ENCODE data around the gene MLC1.

The MLC1 gene

GRCh38 chr22:50030297-50031188, 54.7 kb downstream of the MLC1 start:
- DNase-seq (ENCODE audit: low read depth), result peak; percentile 59
- TF ChIP-seq, protein P1, sequence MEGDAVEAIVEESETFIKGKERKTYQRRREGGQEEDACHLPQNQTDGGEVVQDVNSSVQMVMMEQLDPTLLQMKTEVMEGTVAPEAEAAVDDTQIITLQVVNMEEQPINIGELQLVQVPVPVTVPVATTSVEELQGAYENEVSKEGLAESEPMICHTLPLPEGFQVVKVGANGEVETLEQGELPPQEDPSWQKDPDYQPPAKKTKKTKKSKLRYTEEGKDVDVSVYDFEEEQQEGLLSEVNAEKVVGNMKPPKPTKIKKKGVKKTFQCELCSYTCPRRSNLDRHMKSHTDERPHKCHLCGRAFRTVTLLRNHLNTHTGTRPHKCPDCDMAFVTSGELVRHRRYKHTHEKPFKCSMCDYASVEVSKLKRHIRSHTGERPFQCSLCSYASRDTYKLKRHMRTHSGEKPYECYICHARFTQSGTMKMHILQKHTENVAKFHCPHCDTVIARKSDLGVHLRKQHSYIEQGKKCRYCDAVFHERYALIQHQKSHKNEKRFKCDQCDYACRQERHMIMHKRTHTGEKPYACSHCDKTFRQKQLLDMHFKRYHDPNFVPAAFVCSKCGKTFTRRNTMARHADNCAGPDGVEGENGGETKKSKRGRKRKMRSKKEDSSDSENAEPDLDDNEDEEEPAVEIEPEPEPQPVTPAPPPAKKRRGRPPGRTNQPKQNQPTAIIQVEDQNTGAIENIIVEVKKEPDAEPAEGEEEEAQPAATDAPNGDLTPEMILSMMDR (IDR thresholded peaks at IDR 0.05; ENCODE audit: low read length, missing control alignments), result peak; percentile 69
- no peak overlapping the region for H3K4me3 ChIP-seq (replicated peaks; ENCODE audit: low read depth, low read length)

- H3K4me3 ChIP-seq (replicated peaks; ENCODE audit: low read depth, low read length), result no peak overlapping the region
- DNase-seq (ENCODE audit: low read depth), result no peak
- TF ChIP-seq, protein P1 (IDR thresholded peaks at IDR 0.05; ENCODE audit: low read length, missing control alignments), result no peak
Measured at GRCh38 chr22:50027639-50028537, 57.3 kb downstream of the MLC1 start.

DNA sequence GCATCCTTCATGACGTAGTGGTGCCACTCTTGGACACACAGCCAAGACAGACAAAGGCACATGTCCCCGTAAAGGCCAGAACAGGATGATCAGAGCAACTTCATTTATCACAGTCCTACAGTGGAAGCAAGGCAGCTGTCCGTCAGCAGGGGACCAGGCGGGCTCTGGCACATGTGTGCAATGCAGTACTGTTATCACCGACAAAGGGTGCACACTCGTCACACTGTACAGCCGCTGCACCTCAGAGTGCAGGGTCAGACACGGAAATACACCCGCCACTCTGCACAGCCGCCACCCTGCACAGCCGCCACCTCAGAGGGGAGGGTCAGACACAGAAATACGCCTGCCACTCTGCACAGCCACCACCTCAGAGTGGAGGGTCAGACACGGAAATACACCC, 59.2 kb downstream of the MLC1 start:
- TF ChIP-seq, protein P1 (IDR thresholded peaks at IDR 0.05; ENCODE audit: low read length, missing control alignments), result no peak
- H3K4me3 ChIP-seq (replicated peaks; ENCODE audit: low read depth, low read length), result no peak overlapping the region
- DNase-seq (ENCODE audit: low read depth), result no peak

DNA sequence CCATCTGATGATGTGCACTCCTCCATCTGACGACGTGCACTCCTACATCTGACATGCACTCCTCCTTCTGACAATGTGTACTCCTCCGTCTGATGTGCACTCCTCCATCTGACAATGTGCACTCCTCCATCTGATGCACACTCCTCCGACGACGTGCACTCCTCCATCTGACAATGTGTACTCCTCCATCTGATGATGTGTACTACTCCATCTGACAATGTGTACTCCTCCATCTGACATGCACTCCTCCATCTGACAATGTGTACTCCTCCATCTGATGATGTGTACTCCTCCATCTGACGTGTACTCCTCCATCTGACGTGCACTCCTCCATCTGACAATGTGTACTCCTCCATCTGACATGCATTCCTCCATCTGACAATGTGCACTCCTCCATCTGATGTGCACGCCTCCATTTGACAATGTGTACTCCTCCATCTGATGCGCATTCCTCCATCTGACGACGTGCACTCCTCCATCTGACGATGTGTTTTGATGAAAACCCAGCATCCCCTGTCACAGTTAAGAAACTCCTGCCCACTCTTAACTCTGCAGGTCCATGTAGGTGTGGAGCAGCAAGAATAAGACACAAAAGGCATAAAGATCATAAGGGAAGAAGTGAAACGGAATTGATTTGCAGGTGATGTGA, 62.9 kb downstream of the MLC1 start:
- TF ChIP-seq, protein P1 (IDR thresholded peaks at IDR 0.05; ENCODE audit: low read length, missing control alignments), result no peak

DNA sequence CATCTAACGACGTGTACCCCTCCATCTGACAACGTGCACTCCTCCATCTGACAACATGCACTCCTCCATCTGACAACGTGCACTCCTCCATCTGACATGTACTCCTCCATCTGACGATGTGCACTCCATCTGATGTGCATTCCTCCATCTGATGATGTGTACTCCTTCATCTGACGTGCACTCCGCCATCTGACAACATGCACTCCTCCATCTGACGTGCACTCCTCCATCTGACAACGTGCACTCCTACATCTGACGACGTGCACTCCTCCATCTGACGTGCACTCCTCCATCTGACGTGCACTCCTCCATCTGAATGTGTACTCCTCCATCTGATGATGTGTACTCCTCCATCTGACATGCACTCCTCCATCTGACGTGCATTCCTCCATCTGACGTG, 64.6 kb downstream of the MLC1 start:
- no peak for DNase-seq (ENCODE audit: low read depth)
- no peak overlapping the region for H3K4me3 ChIP-seq (replicated peaks; ENCODE audit: low read depth, low read length)
- TF ChIP-seq, protein P1 (IDR thresholded peaks at IDR 0.05; ENCODE audit: low read length, missing control alignments), result no peak

More for the DNA sequence above, 62.9 kb downstream of the MLC1 start:
- no peak overlapping the region for H3K4me3 ChIP-seq (replicated peaks; ENCODE audit: low read depth, low read length)
- no peak for DNase-seq (ENCODE audit: low read depth)

- TF ChIP-seq, protein P1 (IDR thresholded peaks at IDR 0.05; ENCODE audit: low read length, missing control alignments), result no peak
- DNase-seq (ENCODE audit: low read depth), result no peak
- no peak overlapping the region for H3K4me3 ChIP-seq (replicated peaks; ENCODE audit: low read depth, low read length)
Measured at GRCh38 chr22:50019316-50019715, 65.9 kb downstream of the MLC1 start.

All from fibroblast of pulmonary artery (primary cell).